ENCODE data around the gene SULT2B1.
A peak's percentile ranks its signal among the peaks of the same experiment; 100 is the strongest.

Gene SULT2B1

DNA sequence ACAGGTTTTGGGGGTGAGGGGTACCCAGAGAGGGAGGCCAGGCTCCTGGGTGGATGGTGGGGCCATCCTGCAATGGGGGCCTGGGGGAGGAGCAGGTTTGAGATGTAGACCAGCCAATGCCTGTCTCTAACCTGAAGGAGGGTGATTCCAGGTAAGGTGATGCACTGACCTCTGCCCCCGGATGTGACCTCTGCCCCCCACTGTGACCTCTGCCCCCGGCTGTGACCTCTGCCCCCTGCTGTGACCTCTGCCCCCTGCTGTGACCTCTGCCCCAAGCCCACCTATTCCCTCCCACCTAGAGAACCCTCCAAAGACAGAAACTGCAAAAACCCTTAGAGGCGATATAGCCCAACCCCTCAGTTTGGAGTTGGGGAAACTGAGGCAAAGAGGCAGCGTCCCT is 44.3 kb downstream of the SULT2B1 start:
- TF ChIP-seq, protein P1, sequence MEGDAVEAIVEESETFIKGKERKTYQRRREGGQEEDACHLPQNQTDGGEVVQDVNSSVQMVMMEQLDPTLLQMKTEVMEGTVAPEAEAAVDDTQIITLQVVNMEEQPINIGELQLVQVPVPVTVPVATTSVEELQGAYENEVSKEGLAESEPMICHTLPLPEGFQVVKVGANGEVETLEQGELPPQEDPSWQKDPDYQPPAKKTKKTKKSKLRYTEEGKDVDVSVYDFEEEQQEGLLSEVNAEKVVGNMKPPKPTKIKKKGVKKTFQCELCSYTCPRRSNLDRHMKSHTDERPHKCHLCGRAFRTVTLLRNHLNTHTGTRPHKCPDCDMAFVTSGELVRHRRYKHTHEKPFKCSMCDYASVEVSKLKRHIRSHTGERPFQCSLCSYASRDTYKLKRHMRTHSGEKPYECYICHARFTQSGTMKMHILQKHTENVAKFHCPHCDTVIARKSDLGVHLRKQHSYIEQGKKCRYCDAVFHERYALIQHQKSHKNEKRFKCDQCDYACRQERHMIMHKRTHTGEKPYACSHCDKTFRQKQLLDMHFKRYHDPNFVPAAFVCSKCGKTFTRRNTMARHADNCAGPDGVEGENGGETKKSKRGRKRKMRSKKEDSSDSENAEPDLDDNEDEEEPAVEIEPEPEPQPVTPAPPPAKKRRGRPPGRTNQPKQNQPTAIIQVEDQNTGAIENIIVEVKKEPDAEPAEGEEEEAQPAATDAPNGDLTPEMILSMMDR (IDR thresholded peaks at IDR 0.05; ENCODE audit: control extremely low read depth, extremely low read depth, low read depth, missing control alignments): no peak
- DNase-seq (ENCODE audit: extremely low spot score): no peak
- ChIA-PET POLR2A (interaction anchor here (1.1 kb wide), 1 partner anchor 23 kb away, joined by 3 read pairs; the partner anchor contains the start of genes RPL18 and SPHK2), CTCF (interaction anchor here (4.4 kb wide), 1 partner anchor 12 kb away, joined by 18 read pairs; no protein-coding TSS in a partner anchor)

DNA sequence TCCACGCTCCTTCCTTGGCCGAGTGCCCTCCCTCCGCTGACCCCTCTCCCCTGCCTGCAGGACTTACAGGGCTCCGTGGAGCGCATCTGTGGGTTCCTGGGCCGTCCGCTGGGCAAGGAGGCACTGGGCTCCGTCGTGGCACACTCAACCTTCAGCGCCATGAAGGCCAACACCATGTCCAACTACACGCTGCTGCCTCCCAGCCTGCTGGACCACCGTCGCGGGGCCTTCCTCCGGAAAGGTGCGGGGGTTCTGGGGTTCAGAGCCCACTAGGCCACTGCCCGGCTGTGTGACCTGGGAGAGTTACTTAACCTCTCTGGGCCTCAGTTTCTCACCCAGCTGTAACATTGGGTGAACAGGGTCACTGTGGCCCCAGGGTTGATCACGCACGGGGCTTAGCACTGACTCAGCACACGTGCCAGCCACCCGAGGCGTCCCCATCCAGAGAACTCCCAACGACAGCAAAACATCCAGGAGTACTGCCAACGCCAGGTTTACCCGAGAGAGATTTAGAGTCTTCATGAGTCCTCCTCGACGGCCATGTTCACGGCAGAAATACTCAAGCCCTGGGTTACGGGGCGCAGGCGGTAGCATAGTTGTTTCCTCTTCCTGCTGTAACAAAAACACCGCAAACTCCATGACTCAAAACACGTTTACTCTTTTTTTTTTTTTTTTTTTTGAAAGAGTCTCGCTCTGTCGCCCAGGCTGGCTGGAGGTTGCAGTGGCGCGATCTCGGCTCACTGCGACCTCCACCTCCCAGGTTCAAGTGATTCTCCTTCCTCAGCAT is 44.9 kb downstream of the SULT2B1 start:
- ChIA-PET POLR2A (interaction anchor here (1.1 kb wide), 1 partner anchor 22 kb away, joined by 3 read pairs; the partner anchor contains the start of genes RPL18 and SPHK2), CTCF (interaction anchor here (0.9 kb wide), 1 partner anchor 7 kb away, joined by 3 read pairs; no protein-coding TSS in a partner anchor)
- TF ChIP-seq, protein P1 (IDR thresholded peaks at IDR 0.05; ENCODE audit: control extremely low read depth, extremely low read depth, low read depth, missing control alignments): no peak
- DNase-seq (ENCODE audit: extremely low spot score): peak; percentile 68

DNA sequence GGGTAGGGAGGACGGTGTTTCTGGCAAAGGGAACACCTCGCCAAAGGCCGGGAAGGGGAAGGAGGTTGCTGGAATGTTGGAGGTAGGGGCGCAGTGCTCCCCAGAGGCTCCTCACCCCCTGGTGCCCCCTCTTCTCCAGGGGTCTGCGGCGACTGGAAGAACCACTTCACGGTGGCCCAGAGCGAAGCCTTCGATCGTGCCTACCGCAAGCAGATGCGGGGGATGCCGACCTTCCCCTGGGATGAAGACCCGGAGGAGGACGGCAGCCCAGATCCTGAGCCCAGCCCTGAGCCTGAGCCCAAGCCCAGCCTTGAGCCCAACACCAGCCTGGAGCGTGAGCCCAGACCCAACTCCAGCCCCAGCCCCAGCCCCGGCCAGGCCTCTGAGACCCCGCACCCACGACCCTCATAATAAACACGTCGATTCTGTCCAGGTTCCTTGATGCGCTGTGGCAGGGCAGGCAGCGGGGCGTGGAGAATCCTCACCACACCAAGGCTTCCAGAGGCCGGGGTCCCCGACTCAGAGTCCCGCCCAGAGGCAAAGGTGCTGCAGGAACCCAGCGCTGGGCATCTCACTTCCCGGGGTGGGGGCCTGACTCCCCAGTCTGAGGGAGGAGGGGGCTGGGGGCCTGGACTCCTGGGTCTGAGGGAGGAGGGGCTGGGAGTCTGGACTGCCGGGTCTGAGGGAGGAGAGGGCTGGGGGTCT is 47.2 kb downstream of the SULT2B1 start:
- ChIA-PET CTCF (interaction anchor here (0.8 to 1.9 kb wide), 3 partner anchors 10 to 109 kb away, joined by 5 to 8 read pairs (median 6); no protein-coding TSS in a partner anchor), POLR2A (no interaction called here)
- TF ChIP-seq, protein P1 (IDR thresholded peaks at IDR 0.05; ENCODE audit: control extremely low read depth, extremely low read depth, low read depth, missing control alignments): no peak
- DNase-seq (ENCODE audit: extremely low spot score): no peak

DNA sequence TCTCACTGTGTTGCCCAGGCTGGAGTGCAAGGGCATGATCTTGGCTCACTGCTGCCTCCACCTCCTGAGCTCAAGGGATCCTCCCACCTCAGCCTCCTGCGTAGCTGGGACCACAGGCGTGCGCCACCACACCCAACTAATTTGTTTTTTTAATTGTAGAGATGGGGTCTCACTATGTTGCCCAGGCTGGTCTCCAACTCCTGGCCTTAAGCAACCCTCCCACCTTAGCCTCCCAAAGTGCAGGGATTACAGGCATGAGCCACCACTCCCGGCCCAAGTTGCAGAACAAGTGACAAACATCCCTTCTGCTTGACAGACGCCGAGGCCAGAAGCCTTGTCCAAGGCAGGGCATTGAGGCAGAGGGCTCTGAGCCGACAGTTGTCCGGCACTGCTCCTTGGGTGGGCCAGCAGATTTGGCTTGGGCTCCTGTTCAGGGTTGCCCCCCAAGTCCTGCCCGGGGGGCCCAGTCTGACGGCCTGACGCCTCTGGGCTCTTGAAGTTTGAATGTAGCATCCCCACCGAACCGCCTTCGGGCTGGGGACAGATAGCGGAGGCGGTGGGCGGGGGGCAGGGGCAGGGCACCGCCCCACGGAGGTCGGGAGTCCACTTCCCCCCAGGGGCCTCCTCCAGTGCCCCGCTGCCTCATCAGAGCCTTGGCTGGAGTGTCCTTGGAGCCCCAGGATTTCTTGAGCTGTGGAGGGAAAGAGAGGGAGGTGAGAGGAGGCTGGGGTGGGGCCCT is 48.9 kb downstream of the SULT2B1 start:
- no peak for DNase-seq (ENCODE audit: extremely low spot score)
- CTCF ChIA-PET: interaction anchor here (1.2 to 4.7 kb wide), 3 partner anchors 12 to 111 kb away, joined by 3 to 24 read pairs (median 5); no protein-coding TSS in a partner anchor
- POLR2A ChIA-PET: no interaction called here
- TF ChIP-seq, protein P1 (IDR thresholded peaks at IDR 0.05; ENCODE audit: control extremely low read depth, extremely low read depth, low read depth, missing control alignments): no peak

DNA sequence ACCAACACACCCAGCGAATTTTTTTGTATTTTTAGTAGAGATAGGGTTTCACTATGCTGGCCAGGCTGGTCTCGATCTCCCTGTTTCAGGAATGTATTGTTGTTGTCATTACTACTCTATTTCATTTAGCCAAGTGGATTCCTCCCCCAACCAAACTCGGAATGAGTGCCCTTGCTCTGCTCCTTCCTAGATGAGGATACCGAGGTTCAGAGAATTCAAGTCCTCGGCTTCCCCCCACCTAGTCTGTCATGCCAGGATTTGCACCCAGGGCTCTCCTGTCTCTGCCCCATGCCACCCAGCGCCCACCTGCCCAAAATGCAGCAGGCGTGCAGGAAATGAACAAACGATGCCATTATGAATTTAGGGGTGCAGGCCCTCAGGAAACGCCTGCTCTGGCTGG is 51.0 kb downstream of the SULT2B1 start:
- no peak for DNase-seq (ENCODE audit: extremely low spot score)
- ChIA-PET POLR2A (no interaction called here), CTCF (interaction anchor here (4.7 kb wide), 1 partner anchor 14 kb away, joined by 24 read pairs; no protein-coding TSS in a partner anchor)
- TF ChIP-seq, protein P1 (IDR thresholded peaks at IDR 0.05; ENCODE audit: control extremely low read depth, extremely low read depth, low read depth, missing control alignments): no peak

DNA sequence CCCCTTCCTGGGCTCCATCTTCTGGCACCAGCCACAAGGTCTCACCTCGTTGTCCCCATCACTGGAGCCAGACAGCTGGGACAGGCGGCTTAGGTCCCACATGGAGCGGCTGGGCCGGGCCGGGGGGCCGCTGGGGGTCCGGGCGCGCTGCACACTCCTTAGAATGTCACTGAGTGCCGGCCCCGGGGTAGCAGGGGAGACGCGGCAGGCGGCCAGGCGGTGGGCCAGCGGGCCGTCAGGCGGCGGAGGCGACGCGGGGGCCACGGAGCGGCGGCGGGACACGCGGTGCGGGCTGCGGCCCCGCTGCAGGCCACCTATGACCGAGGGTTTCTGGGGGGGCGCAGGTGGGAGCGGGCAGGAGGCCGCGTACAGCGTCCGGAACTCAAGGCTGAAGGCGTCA is 51.5 kb downstream of the SULT2B1 start:
- TF ChIP-seq, protein P1 (IDR thresholded peaks at IDR 0.05; ENCODE audit: control extremely low read depth, extremely low read depth, low read depth, missing control alignments): no peak
- DNase-seq (ENCODE audit: extremely low spot score): no peak
- CTCF ChIA-PET: interaction anchor here (4.7 kb wide), 1 partner anchor 14 kb away, joined by 24 read pairs; no protein-coding TSS in a partner anchor
- POLR2A ChIA-PET: no interaction called here
